Measurements from ENCODE around the gene TRIM17.

The TRIM17 gene

DNA sequence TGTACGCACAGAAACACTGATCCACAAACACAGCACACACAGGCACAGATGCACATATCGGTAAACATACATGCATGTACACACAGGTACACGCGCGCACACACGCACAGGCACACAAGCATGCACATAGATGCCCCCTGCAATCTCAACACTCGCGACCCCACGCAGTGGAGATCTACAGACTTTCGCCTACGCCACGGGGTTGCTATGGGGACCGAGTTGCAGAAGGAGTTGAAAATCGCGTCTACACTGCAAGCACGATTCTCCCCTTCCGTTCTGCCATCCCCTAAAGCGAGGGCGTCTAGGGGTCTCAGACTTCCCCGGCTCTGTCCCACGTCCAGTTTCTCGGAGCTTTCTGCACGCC lies 826 bp downstream of the TRIM17 start:
- no peak for DNase-seq

DNA sequence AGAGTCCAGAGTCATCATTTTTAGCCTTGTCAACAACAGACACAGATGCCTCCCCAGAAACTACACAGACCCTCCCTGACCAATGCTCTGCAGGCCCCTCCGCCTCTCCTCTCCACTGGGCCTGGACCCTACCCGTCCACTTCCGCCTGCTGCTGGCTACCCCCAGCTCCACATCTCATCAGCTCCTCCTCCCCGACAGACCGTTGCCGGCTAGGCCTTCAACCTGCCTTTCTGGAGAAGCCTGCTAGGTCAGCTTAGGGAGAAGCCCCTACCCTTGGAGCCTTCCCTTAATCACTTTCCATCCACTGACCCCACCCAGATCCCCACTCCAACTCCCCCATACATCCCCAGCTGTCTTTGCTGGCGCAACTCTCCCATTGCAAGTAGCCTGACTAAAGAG lies 1.4 kb downstream of the TRIM17 start:
- no peak for DNase-seq

DNA sequence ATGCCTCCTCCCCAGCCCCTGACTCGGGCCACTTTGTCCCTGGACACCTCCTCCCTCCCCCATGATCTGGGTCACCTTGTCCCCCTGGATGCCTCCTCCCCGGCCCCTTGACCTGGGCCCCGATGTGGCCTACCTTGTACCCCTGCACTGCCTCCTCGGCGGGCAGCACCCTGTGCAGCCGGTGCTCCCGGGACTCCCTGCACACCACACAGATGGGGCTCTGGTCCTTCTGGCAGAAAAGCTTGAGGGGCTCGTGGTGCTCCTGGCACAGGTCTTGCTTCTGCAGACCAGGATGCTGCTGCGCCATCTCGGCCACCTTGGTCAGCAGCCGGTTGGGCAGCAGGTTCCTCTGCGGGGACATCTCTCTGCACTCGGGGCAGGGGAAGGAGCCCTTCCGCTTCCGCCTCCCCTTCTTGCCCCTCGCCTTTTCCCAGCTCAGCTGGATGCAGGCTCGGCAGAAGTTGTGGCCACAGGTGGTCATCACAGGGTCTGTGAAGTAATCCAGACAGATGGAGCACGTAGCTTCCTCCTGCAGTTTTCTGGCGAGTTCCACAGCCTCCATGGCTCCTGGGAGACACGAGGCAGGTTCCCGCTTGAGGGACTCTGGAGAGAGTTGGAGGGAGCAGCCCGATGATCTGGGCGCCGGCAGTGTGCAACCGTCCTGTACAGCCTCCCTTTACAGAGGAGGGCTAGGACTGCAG lies 2.0 kb downstream of the TRIM17 start:
- DNase-seq = no peak

- no peak for DNase-seq
Observed at GRCh38 chr1:228413241-228414010, 3.2 kb downstream of the TRIM17 start.

GRCh38 chr1:228411548-228412430 lies 4.9 kb downstream of the TRIM17 start:
- no peak for DNase-seq

DNA sequence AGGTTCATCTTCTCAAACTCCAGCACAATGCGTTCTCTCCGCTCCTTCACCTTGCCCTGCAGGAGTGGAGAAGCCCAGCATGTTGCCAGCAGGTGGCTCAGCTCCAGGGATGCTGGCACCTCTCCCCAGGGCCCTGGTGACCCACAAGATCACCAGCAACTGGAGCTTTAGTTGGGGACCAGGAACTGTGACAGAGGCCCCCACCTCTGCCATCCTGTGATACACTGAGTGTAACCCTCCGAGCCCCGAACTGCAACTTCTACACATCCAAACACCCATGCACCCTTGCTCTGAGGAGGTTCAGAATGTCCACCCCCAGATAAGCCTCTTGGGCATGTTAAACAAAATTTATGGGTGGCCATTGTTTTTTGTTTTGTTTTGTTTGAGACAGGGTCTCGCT lies 5.5 kb downstream of the TRIM17 start:
- no peak for DNase-seq

- DNase-seq = no peak
Observed at GRCh38 chr1:228410671-228411070, 6.0 kb downstream of the TRIM17 start.

DNA sequence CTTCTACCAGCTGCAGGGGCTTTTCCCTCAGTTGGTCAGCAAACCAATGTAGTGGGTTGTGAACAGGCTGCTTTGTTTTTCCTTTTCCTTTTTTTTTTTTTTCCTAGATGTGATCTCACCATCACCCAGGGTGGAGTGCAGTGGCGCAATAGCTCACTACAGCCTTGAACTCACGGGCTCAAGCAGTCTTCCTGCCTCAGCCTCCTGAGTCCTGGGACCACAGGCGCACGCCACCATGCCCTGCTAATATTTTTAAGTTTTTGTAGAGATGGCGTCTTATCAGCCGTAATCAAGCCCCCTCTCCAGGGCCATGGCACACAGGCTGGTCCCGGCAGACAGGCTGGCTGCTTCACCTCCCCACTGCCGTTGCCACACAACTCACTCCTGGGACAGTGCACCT lies 6.6 kb downstream of the TRIM17 start:
- no peak for DNase-seq

GRCh38 chr1:228408869-228409805 lies 7.5 kb downstream of the TRIM17 start:
- no peak for DNase-seq

DNA sequence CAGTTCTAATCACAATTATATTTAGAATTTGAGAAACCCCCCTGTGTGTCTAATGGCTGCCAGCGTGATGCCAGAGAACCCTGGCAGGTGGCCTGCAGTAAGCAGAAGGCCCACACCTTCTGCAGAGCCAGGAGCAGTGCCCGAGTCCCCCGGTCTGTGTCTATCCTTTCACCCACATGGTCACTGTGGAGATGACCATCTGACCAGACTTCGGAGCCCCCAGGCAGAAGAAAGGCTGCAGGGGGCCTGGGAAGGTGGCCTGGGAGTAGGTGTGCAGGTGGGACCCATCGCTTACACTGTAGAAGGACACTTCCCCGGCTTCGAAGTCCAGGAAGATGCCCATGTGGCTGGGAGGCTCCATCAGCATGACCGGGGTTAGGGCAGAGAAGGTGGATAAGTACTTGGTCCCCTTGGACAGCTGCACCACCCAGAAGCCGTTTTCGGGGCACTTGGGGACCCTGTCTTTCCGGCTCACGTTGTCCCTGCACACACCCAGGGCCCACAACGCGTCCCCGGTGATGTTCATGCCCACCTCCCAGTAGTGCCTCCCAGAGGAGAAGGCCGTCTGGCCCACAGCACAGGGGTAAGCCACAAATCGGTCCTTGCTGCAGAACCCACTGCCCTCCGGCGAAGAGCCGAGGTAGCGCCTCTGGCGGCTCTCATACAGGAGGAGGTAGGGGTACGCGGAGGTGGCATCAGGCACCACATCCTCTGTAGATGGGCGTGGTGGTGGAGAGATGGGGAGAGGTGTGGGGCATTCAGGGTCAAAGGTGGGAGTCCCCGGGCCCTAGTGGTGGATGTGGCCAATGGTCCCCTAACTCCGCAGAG lies 8.4 kb downstream of the TRIM17 start:
- DNase-seq = no peak

DNA sequence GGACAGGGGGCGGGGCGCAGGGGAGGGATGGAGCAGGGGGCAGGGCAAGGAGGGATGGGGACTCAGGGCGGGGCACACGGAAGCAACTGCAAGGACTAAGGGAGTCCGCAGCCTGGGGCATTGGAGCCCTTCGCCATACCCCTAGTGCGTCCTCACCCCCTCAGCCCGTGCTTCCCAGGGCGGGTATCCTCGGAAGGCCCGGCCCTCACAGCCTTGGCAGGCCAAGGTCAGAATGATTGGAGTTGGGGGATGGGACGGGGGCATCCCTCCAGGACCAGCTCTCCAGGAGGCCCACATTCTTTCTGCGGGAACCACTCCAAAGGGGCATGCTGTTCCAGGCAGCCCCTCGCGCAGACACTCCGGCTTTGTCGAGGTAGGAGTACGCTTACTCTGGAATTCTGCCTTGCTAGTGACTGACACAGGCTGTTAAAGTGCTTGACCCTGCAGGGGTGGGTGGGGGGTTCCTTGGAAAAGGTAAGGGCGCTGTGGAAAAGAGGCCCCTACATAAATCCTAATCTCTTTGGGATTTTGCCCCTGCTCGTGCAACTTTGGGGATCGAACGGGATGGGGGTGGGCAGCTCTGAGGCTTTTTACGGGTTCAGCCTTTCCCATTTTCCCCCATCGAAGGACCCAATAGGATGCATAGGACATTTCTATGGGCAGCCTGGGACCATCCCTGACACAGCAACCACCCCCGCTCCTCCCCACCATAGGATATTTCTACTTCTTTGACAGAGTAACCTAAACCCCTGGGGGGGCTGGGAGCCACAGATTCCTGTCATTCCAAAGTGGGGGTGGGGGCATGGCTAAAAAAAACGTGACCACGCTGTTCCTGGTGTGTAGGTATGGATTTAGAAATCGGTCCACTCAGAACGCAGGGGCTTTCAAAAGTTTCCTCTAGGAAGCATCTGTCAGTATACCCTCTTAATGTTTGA lies 9.3 kb downstream of the TRIM17 start:
- no peak for DNase-seq

DNA sequence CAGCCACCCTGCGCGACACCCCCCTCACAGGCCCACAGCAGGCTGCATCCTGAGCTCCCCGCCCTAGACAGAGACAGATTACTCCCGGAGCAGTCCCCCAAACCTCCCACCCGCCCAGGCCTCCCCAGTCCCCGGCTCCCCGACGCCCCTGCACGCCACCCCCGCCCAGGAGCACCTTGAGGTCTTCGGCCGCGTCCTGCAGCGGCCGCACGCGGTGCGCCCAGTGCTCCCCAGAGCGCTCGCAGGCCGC lies 10.8 kb downstream of the TRIM17 start:
- no peak for DNase-seq

DNA sequence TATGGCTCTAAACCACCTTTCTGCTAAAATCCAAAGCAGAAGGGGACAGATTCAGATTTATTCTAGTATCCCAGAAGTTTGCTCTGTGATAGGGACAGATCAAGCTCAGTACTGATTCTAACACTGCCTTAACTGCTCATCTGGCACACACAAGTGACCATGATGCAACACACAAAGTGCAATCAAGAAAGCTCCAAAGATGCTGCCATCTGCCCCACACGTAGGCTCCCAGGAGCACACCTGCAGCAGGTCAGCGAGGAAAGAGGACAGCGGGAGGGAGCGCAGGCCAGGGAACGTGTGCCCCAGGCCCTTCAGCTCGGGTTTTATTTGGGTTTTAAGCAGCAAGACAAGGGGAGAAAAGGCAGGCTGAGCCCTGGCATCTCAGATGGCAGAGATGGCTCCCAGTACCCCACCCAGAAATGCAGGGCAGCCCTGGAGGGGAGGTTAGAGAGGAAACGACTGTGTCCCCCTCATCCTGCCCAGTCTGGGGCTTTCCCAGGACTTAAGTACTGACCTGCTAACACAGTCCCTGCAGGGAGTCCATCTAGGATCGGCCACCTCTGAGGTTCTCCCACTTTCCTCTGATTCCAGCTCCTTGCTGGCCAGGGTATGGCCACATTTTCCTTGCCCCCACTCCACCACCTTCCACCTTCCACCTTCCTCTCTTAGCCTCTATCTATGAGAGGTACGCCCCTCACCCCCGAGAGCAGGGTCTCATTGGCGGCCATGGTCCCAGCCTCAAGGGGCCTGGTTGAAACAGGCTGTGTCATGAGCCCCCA lies 11.3 kb downstream of the TRIM17 start:
- DNase-seq = no peak

- peak; percentile 35 for DNase-seq
Observed at GRCh38 chr1:228404107-228404720, 12.4 kb downstream of the TRIM17 start.

GRCh38 chr1:228403231-228403631 lies 13.4 kb downstream of the TRIM17 start:
- no peak for DNase-seq

- DNase-seq = no peak
Observed at GRCh38 chr1:228402641-228403025, 14.0 kb downstream of the TRIM17 start.

- DNase-seq = no peak
Observed at GRCh38 chr1:228401782-228402640, 14.7 kb downstream of the TRIM17 start.

GRCh38 chr1:228400692-228401454 lies 15.8 kb downstream of the TRIM17 start:
- no peak for DNase-seq

All from activated CD4-positive, alpha-beta T cell treated with anti-CD3 and anti-CD28 coated beads, Interleukin-2, amount 50 U/mL, for 16 hours (primary cell).